ENCODE results near the gene C16orf78.

Gene C16orf78

DNA sequence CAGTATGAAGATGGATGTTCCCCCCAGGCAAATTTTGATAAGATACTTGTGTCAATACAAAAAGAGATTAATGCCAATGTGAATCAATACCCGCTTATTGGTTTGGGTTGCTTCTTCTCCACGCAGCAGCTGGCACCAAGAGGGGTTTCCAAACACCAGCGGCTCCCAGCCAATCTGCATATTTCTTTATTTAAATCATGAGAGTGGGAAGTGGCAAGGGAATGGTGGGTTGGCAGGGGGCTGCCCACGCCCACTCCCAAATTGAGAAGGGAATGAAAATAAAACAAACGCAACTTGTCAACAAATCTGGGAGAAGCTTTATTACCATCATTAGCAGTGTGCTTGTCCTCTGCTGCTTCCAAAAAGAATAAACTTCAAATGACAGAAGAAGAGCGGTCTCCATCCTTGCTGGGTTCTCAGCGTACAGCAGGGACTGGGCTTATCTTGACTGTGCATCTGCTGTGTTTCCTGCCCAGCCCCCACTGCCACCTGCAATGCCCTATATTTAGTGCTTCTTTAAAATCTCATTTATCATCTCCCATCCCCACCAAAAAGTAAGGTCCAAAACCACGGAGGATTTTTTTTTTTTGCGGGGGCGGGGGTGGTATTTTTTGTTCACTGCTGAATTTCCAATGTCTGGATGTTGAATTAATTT lies 34.9 kb upstream of the C16orf78 start:
- DNase-seq (ENCODE audit: low read depth) = no peak
- TF ChIP-seq, protein P1, sequence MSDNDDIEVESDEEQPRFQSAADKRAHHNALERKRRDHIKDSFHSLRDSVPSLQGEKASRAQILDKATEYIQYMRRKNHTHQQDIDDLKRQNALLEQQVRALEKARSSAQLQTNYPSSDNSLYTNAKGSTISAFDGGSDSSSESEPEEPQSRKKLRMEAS (IDR thresholded peaks at IDR 0.05; ENCODE audit: low read depth, low read length) = no peak
- TF ChIP-seq POLR2A (IDR thresholded peaks at IDR 0.05; ENCODE audit: extremely low read depth, insufficient read length) = no peak
- TF ChIP-seq, protein P2, sequence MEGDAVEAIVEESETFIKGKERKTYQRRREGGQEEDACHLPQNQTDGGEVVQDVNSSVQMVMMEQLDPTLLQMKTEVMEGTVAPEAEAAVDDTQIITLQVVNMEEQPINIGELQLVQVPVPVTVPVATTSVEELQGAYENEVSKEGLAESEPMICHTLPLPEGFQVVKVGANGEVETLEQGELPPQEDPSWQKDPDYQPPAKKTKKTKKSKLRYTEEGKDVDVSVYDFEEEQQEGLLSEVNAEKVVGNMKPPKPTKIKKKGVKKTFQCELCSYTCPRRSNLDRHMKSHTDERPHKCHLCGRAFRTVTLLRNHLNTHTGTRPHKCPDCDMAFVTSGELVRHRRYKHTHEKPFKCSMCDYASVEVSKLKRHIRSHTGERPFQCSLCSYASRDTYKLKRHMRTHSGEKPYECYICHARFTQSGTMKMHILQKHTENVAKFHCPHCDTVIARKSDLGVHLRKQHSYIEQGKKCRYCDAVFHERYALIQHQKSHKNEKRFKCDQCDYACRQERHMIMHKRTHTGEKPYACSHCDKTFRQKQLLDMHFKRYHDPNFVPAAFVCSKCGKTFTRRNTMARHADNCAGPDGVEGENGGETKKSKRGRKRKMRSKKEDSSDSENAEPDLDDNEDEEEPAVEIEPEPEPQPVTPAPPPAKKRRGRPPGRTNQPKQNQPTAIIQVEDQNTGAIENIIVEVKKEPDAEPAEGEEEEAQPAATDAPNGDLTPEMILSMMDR (IDR thresholded peaks at IDR 0.05; ENCODE audit: low read depth, low read length) = no peak
- TF ChIP-seq MYC (IDR thresholded peaks at IDR 0.05; ENCODE audit: low read depth, low read length) = no peak
- no peak overlapping the region for H3K4me3 ChIP-seq (ENCODE audit: low read depth, low read length)

DNA sequence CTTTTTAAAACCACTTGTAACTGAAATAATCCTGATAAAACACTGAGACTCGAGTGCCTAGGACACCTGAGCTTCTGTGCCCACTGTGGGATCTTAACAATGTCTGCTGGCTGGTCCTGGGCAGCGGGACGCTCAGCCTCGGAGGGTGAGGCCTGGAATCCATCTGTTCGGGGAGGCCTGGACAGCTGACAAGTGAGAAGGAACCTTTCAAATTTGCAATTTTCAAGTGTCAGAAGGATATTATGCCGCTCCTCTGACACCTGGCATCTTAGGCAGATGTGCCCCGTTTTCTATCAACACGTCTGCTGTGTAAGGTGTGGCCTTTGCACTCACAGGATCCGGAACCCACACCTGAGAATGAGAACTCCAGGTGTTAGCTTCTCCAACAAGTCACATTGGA lies 33.1 kb upstream of the C16orf78 start:
- H3K4me3 ChIP-seq (ENCODE audit: low read depth, low read length) = no peak overlapping the region
- no peak for DNase-seq (ENCODE audit: low read depth)
- TF ChIP-seq MYC (IDR thresholded peaks at IDR 0.05; ENCODE audit: low read depth, low read length) (no peak), POLR2A (IDR thresholded peaks at IDR 0.05; ENCODE audit: extremely low read depth, insufficient read length) (no peak)
- TF ChIP-seq, protein P2 (IDR thresholded peaks at IDR 0.05; ENCODE audit: low read depth, low read length) = no peak
- TF ChIP-seq, protein P1 (IDR thresholded peaks at IDR 0.05; ENCODE audit: low read depth, low read length) = no peak

GRCh38 chr16:49341706-49342105 lies 31.9 kb upstream of the C16orf78 start:
- no peak for DNase-seq (ENCODE audit: low read depth)
- TF ChIP-seq MYC (IDR thresholded peaks at IDR 0.05; ENCODE audit: low read depth, low read length) = no peak
- TF ChIP-seq, protein P1 (IDR thresholded peaks at IDR 0.05; ENCODE audit: low read depth, low read length) = no peak
- TF ChIP-seq POLR2A (IDR thresholded peaks at IDR 0.05; ENCODE audit: extremely low read depth, insufficient read length) = no peak
- TF ChIP-seq, protein P2 (IDR thresholded peaks at IDR 0.05; ENCODE audit: low read depth, low read length) = no peak
- no peak overlapping the region for H3K4me3 ChIP-seq (ENCODE audit: low read depth, low read length)

DNA sequence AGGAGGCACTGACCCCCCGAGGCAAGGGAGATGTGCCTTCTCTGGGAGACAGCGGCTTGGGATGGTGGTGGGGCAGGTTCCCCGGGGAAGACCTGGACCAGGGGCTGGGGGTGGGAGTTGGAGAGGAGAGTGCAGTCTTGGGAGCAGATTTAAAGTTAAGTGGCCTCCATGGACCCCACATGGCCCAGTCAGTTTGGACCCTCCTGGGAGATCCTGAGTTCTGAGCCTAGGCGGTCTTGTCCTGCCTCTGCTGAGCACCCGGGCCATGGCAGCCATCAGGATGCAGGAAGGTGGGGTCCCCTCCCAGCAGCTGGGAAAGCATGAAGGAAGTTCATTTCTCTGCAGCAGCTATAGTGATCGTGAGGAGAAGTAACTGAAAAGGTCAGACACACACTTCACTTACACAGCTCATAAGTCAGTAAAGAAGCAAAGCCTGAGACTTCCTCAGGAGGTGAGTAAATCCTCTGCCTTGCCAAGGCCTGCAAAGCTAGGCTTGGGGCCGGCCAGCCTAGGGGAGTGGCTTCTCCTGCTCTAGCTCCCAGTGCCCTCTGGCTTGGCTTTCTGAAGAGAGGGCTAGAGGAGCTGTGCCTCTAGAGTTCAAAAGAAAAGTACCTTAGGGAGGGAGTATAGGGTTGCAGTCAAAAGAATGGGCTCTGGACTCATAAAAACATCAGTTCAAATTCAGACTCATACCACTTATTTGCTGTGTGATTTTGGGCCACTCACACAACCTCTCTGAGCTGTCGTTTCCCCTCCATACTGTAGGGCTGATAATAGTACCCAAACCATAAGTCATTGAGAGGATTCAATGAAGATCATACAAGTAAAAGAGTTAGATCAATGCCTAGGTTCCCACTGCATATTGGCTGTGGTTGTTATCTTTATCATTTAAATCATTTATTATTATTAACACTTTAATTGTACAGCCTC lies 31.0 kb upstream of the C16orf78 start:
- no peak for TF ChIP-seq MYC (IDR thresholded peaks at IDR 0.05; ENCODE audit: low read depth, low read length)
- TF ChIP-seq, protein P1 (IDR thresholded peaks at IDR 0.05; ENCODE audit: low read depth, low read length) = no peak
- TF ChIP-seq, protein P2 (IDR thresholded peaks at IDR 0.05; ENCODE audit: low read depth, low read length) = no peak
- TF ChIP-seq POLR2A (IDR thresholded peaks at IDR 0.05; ENCODE audit: extremely low read depth, insufficient read length) = no peak
- no peak for DNase-seq (ENCODE audit: low read depth)
- H3K4me3 ChIP-seq (ENCODE audit: low read depth, low read length) = no peak overlapping the region

- DNase-seq (ENCODE audit: low read depth) = no peak
- no peak for TF ChIP-seq POLR2A (IDR thresholded peaks at IDR 0.05; ENCODE audit: extremely low read depth, insufficient read length)
These were observed 30.3 kb upstream of the C16orf78 start for GRCh38 chr16:49343291-49343690.

GRCh38 chr16:49344401-49344800 lies 29.2 kb upstream of the C16orf78 start:
- no peak for DNase-seq (ENCODE audit: low read depth)
- TF ChIP-seq MYC (IDR thresholded peaks at IDR 0.05; ENCODE audit: low read depth, low read length) = no peak
- TF ChIP-seq, protein P2 (IDR thresholded peaks at IDR 0.05; ENCODE audit: low read depth, low read length) = no peak
- TF ChIP-seq, protein P1 (IDR thresholded peaks at IDR 0.05; ENCODE audit: low read depth, low read length) = no peak
- no peak for TF ChIP-seq POLR2A (IDR thresholded peaks at IDR 0.05; ENCODE audit: extremely low read depth, insufficient read length)
- no peak overlapping the region for H3K4me3 ChIP-seq (ENCODE audit: low read depth, low read length)

More at GRCh38 chr16:49343291-49343690, 30.3 kb upstream of the C16orf78 start:
- H3K4me3 ChIP-seq (ENCODE audit: low read depth, low read length) = no peak overlapping the region
